Measurements from ENCODE around the gene MAJIN. TPM values are rescaled to one million over a fixed set of nuclear protein-coding genes. Genes with fewer than 3 reads are reported as not detected.

Gene MAJIN
- total RNA-seq, 1 donor from 2014 or later: not detected

DNA sequence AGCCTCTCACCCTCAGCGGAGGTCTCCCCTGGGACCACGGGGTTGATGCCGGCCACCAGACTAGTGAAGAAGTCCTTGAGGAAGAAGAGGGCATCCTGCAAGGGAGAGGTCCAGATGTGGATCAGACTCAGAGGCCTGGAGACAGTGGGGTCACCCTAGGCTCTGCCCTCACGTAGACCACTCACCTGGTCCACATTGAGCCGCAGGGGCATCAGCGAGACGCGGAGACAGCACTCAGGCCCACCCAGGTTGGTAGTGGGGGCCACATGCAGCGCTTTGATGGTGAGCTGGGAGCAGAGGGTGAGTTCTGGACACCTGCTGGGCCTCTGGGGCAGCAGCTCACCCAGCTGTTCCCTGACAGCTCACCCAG lies 73.8 kb downstream of the MAJIN start:
- peaks cover 7% of the 10 kb centered on the region for H3K4me1 Mint-ChIP-seq (ENCODE audit: unreplicated experiment)
- TF ChIP-seq, protein P1, sequence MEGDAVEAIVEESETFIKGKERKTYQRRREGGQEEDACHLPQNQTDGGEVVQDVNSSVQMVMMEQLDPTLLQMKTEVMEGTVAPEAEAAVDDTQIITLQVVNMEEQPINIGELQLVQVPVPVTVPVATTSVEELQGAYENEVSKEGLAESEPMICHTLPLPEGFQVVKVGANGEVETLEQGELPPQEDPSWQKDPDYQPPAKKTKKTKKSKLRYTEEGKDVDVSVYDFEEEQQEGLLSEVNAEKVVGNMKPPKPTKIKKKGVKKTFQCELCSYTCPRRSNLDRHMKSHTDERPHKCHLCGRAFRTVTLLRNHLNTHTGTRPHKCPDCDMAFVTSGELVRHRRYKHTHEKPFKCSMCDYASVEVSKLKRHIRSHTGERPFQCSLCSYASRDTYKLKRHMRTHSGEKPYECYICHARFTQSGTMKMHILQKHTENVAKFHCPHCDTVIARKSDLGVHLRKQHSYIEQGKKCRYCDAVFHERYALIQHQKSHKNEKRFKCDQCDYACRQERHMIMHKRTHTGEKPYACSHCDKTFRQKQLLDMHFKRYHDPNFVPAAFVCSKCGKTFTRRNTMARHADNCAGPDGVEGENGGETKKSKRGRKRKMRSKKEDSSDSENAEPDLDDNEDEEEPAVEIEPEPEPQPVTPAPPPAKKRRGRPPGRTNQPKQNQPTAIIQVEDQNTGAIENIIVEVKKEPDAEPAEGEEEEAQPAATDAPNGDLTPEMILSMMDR (conservative IDR thresholded peaks at IDR 0.05): no peak
- DNase-seq (ENCODE audit: extremely low spot score, unreplicated experiment): no peak
- no peak overlapping the region for H3K4me3 Mint-ChIP-seq
- H3K27ac Mint-ChIP-seq: no peak overlapping the region
- no peaks in the 10 kb centered on the region for H3K9me3 Mint-ChIP-seq
- H3K27me3 Mint-ChIP-seq: no peaks in the 10 kb centered on the region
- peaks cover 3% of the 10 kb centered on the region for H3K36me3 Mint-ChIP-seq

DNA sequence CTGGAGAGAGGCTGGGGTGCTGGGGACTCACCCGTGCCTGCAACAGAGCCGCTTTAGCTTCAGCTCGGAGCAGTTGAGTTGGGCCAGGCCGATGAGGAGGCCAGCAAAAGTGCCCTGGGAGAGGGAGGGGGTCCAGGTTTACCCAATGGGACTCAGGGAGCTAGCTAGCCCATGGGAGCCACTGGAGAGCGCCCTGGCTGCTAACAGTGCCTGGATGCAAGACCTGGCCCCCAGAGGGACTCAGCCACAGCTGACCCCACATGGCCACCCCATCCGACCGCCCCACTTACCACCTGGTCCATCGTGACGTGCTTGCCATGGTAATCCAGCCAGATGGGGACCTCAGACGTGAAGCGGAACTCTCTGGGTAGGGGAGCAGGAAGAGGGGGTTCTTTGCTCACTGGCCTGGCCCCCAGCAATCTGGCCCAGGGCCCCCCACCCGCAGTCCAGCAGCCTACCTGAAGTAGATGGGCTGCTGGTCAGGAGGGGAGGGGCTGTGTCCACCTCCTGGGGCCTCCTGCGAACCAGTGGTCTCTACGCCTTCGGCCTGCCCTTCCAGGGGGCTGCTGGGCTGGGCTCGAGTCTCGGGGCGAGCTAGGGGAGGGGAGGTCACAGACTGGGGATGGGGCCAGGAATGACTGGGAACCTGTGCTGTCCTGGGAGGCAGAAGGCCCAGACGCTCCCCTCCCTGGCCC lies 74.4 kb downstream of the MAJIN start:
- no peak for DNase-seq (ENCODE audit: extremely low spot score, unreplicated experiment)
- H3K36me3 Mint-ChIP-seq: peaks cover 3% of the 10 kb centered on the region
- no peaks in the 10 kb centered on the region for H3K9me3 Mint-ChIP-seq
- H3K27ac Mint-ChIP-seq: no peak overlapping the region
- no peaks in the 10 kb centered on the region for H3K27me3 Mint-ChIP-seq
- H3K4me1 Mint-ChIP-seq (ENCODE audit: unreplicated experiment): peaks cover 7% of the 10 kb centered on the region
- no peak overlapping the region for H3K4me3 Mint-ChIP-seq
- TF ChIP-seq, protein P1 (conservative IDR thresholded peaks at IDR 0.05): no peak

DNA sequence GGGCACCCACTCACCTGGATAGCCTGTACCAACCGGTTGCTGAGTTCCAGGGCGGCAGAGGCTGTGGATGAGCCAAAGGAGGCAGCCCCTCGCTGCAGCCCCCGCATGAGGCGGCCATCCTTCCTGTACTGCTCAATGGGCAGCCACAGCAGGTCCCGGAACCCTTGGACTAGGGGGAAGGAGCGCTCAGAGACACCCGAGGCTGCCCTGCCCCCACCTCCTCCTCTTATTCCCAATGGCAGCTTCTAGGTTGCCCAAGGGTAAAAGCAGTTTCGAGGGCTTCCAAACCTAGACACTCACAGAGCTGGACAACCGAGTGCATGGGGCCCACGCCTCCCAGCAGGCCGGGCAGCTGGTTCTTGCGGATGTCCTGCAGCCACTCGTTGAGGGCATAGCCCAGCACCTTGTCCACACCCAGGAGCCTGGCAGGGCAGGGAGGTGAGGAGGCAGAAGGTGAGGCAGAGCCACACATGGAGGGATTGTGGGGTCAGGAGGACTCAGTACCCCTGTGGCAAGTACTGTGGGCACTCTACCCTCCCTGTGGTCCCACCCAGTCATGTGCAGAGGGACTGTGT lies 75.4 kb downstream of the MAJIN start:
- Mint-ChIP-seq H3K4me3 (no peak overlapping the region), H3K27me3 (no peaks in the 10 kb centered on the region), H3K4me1 (ENCODE audit: unreplicated experiment) (peaks cover 12% of the 10 kb centered on the region), H3K27ac (no peak overlapping the region), H3K36me3 (peaks cover 3% of the 10 kb centered on the region), H3K9me3 (no peaks in the 10 kb centered on the region)
- TF ChIP-seq, protein P1 (conservative IDR thresholded peaks at IDR 0.05): no peak
- DNase-seq (ENCODE audit: extremely low spot score, unreplicated experiment): no peak

DNA sequence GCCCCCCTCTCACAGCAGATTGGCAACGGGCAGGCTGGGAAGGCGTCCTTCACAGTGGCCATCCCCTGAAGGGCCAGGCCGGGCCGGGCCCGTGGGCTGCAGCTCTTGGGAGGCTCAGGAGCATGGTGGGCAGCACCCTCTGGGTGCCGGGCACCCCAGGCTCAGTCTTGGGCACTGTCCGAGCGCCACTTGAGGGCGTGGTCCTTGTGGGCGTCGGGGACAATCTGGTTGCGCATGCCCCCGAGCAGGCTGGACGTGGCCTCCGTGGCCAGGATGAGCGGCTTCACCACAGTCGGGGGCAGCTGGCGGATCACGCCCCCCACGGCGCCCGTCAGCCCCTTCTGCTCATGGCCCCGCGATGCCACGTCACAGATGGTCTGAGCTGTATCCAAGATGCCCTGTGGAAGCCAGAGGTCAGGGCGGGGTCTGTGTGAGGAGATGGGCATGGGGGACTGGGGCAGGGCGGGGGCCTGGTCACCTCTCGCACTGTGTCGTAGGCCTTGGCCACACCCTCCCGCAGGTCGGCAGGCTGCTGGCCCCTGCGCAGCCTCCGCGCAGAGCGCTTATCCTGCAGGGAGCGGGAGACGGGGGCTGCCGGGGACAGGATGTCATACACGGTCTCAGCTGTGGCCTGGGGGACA lies 77.0 kb downstream of the MAJIN start:
- H3K4me3 Mint-ChIP-seq: no peak overlapping the region
- TF ChIP-seq, protein P1 (conservative IDR thresholded peaks at IDR 0.05): no peak
- peaks cover 8% of the 10 kb centered on the region for H3K4me1 Mint-ChIP-seq (ENCODE audit: unreplicated experiment)
- no peaks in the 10 kb centered on the region for H3K36me3 Mint-ChIP-seq
- no peak overlapping the region for H3K27ac Mint-ChIP-seq
- no peaks in the 10 kb centered on the region for H3K27me3 Mint-ChIP-seq
- no peak for DNase-seq (ENCODE audit: extremely low spot score, unreplicated experiment)
- H3K9me3 Mint-ChIP-seq: no peaks in the 10 kb centered on the region

DNA sequence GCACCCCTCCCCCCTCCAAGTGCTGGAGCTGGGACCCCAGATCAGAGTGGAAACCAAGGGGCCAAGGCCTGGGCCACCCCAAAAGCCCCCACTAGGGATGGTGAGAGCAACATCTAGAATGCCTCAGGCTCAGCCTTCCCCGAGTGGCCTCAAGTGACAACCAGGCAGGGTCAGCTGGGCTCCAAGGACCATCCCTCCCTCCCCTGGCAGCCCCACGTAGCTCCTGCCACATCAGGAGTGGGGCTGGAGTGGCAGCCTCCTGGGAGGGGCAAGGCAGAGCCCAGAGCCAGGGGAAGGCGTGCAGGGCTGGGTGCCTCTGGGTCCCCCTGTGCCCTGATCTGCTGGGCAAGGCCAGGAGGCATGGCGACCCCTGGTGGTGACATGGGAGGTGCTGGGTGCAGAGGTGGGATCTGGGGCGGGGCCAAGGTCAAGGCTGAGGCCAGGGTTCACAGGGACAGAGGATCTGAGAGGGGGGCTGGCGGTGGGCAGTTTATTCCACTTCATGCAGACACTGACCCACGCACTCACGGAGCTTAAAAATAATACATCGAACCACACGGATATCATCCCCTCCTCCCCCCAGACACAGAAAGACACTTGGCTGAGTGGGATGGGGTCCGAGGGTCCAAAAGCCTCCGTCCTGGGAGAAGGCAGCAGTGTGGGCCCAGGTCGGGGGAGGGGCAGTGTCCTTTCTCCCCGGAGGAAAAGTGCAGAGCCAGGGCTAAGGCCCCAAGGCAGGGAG lies 77.7 kb downstream of the MAJIN start:
- no peaks in the 10 kb centered on the region for H3K36me3 Mint-ChIP-seq
- no peak overlapping the region for H3K27ac Mint-ChIP-seq
- H3K27me3 Mint-ChIP-seq: no peaks in the 10 kb centered on the region
- peak; percentile 88 for DNase-seq (ENCODE audit: extremely low spot score, unreplicated experiment)
- no peaks in the 10 kb centered on the region for H3K9me3 Mint-ChIP-seq
- H3K4me1 Mint-ChIP-seq (ENCODE audit: unreplicated experiment): peaks cover 8% of the 10 kb centered on the region
- no peak overlapping the region for H3K4me3 Mint-ChIP-seq
- TF ChIP-seq, protein P1 (conservative IDR thresholded peaks at IDR 0.05): peak; percentile 93

All from type B pancreatic cell (in vitro differentiated cells).